ENCODE results near the gene SH3BP2. TPM values are rescaled to one million over a fixed set of nuclear protein-coding genes. Genes with fewer than 3 reads are reported as not detected.

Gene SH3BP2
- total RNA-seq, 1 donor from 2014 or later: 12.5 TPM

- DNase-seq (ENCODE audit: low read depth in 2 of 2): no peak
Measured at GRCh38 chr4:2802618-2803531, 10.0 kb downstream of the SH3BP2 start.

GRCh38 chr4:2803624-2804448 lies 11.0 kb downstream of the SH3BP2 start:
- no peak for DNase-seq (ENCODE audit: low read depth in 2 of 2)

- no peak for DNase-seq (ENCODE audit: low read depth in 2 of 2)
Measured at GRCh38 chr4:2804449-2804972, 11.6 kb downstream of the SH3BP2 start.

GRCh38 chr4:2804973-2805501 lies 12.2 kb downstream of the SH3BP2 start:
- DNase-seq (ENCODE audit: low read depth in 2 of 2): no peak

GRCh38 chr4:2805712-2806389 lies 13.0 kb downstream of the SH3BP2 start:
- DNase-seq (ENCODE audit: low read depth in 2 of 2): peak in 1 of 2 donors; percentile 58

GRCh38 chr4:2806390-2807355 lies 13.8 kb downstream of the SH3BP2 start:
- peak; percentile 23 to 61 for DNase-seq (ENCODE audit: low read depth in 2 of 2)

GRCh38 chr4:2807571-2807970 lies 14.7 kb downstream of the SH3BP2 start:
- no peak for DNase-seq (ENCODE audit: low read depth in 2 of 2)

GRCh38 chr4:2808001-2808400 lies 15.1 kb downstream of the SH3BP2 start:
- DNase-seq (ENCODE audit: low read depth in 2 of 2): no peak

GRCh38 chr4:2809610-2810180 lies 16.8 kb downstream of the SH3BP2 start:
- DNase-seq (ENCODE audit: low read depth in 2 of 2): no peak

GRCh38 chr4:2810388-2810787 lies 17.5 kb downstream of the SH3BP2 start:
- DNase-seq (ENCODE audit: low read depth in 2 of 2): no peak

- peak; percentile 28 to 67 for DNase-seq (ENCODE audit: low read depth in 2 of 2)
Measured at GRCh38 chr4:2811830-2812611, 19.1 kb downstream of the SH3BP2 start.

GRCh38 chr4:2812612-2813354 lies 19.9 kb downstream of the SH3BP2 start:
- DNase-seq (ENCODE audit: low read depth in 2 of 2): peak; percentile 41 to 43

GRCh38 chr4:2813446-2814405 lies 20.8 kb downstream of the SH3BP2 start:
- DNase-seq (ENCODE audit: low read depth in 2 of 2): no peak

- no peak for DNase-seq (ENCODE audit: low read depth in 2 of 2)
Measured at GRCh38 chr4:2814627-2815270, 21.9 kb downstream of the SH3BP2 start.

GRCh38 chr4:2816401-2816954 lies 23.6 kb downstream of the SH3BP2 start:
- no peak for DNase-seq (ENCODE audit: low read depth in 2 of 2)

GRCh38 chr4:2817137-2817536 lies 24.3 kb downstream of the SH3BP2 start:
- no peak for DNase-seq (ENCODE audit: low read depth in 2 of 2)
